Measurements from ENCODE around the gene FAM184A.

Gene FAM184A

GRCh38 chr6:119113961-119114360 is 35.5 kb upstream of the FAM184A start:
- no peak overlapping the region for H3K4me3 ChIP-seq (replicated peaks; ENCODE audit: low read depth, low read length)
- TF ChIP-seq, protein P1, sequence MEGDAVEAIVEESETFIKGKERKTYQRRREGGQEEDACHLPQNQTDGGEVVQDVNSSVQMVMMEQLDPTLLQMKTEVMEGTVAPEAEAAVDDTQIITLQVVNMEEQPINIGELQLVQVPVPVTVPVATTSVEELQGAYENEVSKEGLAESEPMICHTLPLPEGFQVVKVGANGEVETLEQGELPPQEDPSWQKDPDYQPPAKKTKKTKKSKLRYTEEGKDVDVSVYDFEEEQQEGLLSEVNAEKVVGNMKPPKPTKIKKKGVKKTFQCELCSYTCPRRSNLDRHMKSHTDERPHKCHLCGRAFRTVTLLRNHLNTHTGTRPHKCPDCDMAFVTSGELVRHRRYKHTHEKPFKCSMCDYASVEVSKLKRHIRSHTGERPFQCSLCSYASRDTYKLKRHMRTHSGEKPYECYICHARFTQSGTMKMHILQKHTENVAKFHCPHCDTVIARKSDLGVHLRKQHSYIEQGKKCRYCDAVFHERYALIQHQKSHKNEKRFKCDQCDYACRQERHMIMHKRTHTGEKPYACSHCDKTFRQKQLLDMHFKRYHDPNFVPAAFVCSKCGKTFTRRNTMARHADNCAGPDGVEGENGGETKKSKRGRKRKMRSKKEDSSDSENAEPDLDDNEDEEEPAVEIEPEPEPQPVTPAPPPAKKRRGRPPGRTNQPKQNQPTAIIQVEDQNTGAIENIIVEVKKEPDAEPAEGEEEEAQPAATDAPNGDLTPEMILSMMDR (IDR thresholded peaks at IDR 0.05; ENCODE audit: insufficient read depth, low read length, poor library complexity, severe bottlenecking): no peak
- DNase-seq (ENCODE audit: extremely low read depth, insufficient read length): no peak
- no peaks in the 10 kb centered on the region for H3K36me3 ChIP-seq (ENCODE audit: control insufficient read depth, insufficient read depth, low read length)
- H3K27me3 ChIP-seq (replicated peaks; ENCODE audit: control insufficient read depth, insufficient read depth, low read length): no peaks in the 10 kb centered on the region; the same call in 1 of the 2 replicates

GRCh38 chr6:119112812-119113530 is 34.5 kb upstream of the FAM184A start:
- Histone ChIP-seq H3K36me3 (ENCODE audit: control insufficient read depth, insufficient read depth, low read length) (no peaks in the 10 kb centered on the region), H3K27me3 (replicated peaks; ENCODE audit: control insufficient read depth, insufficient read depth, low read length) (no peaks in the 10 kb centered on the region; the same call in 1 of the 2 replicates), H3K4me3 (replicated peaks; ENCODE audit: low read depth, low read length) (no peak overlapping the region)
- DNase-seq (ENCODE audit: extremely low read depth, insufficient read length): no peak
- TF ChIP-seq, protein P1 (IDR thresholded peaks at IDR 0.05; ENCODE audit: insufficient read depth, low read length, poor library complexity, severe bottlenecking): no peak

GRCh38 chr6:119110601-119111548 is 32.4 kb upstream of the FAM184A start:
- TF ChIP-seq, protein P1 (IDR thresholded peaks at IDR 0.05; ENCODE audit: insufficient read depth, low read length, poor library complexity, severe bottlenecking): peak; percentile 47
- DNase-seq (ENCODE audit: extremely low read depth, insufficient read length): no peak
- no peaks in the 10 kb centered on the region for H3K36me3 ChIP-seq (ENCODE audit: control insufficient read depth, insufficient read depth, low read length)
- no peak overlapping the region for H3K4me3 ChIP-seq (replicated peaks; ENCODE audit: low read depth, low read length)
- no peaks in the 10 kb centered on the region; the same call in 1 of the 2 replicates for H3K27me3 ChIP-seq (replicated peaks; ENCODE audit: control insufficient read depth, insufficient read depth, low read length)

DNA sequence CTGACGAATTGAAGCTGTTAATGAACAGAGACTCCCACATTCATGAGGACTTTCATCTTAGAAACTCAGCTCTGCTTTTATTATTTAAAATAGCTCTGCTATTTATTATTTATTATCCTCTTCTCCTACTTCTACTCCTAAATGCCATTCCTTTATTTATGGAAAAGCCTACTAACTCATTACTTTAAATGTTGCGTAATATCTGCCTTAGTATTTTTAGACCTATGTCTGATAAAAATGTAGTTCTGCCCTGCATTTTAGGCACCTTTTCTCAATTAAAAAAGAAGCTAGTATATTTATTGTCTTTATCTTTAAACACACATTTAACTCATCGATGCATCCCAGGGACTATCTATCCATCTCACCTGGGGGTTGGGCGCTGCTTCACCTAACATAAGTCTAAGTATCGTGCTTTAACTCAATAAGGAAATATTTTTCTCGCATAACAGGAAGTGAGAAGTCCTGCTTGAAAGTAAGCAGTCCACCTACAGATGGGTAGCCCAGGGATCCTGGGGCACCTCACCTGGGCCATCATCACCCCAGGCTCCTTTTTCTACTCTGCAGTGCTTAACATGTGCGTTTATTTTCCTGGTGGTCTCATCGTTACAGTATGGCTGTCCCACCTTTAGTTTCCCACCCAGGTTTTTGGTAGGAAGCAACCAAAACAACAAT is 31.3 kb upstream of the FAM184A start:
- Histone ChIP-seq H3K36me3 (ENCODE audit: control insufficient read depth, insufficient read depth, low read length) (no peaks in the 10 kb centered on the region), H3K27me3 (replicated peaks; ENCODE audit: control insufficient read depth, insufficient read depth, low read length) (no peaks in the 10 kb centered on the region; the same call in 1 of the 2 replicates), H3K4me3 (replicated peaks; ENCODE audit: low read depth, low read length) (no peak overlapping the region)
- TF ChIP-seq, protein P1 (IDR thresholded peaks at IDR 0.05; ENCODE audit: insufficient read depth, low read length, poor library complexity, severe bottlenecking): no peak
- DNase-seq (ENCODE audit: extremely low read depth, insufficient read length): no peak

GRCh38 chr6:119108076-119108475 is 29.6 kb upstream of the FAM184A start:
- Histone ChIP-seq H3K36me3 (ENCODE audit: control insufficient read depth, insufficient read depth, low read length) (no peaks in the 10 kb centered on the region), H3K4me3 (replicated peaks; ENCODE audit: low read depth, low read length) (no peak overlapping the region), H3K27me3 (replicated peaks; ENCODE audit: control insufficient read depth, insufficient read depth, low read length) (no peaks in the 10 kb centered on the region; the same call in 1 of the 2 replicates)
- no peak for DNase-seq (ENCODE audit: extremely low read depth, insufficient read length)
- TF ChIP-seq, protein P1 (IDR thresholded peaks at IDR 0.05; ENCODE audit: insufficient read depth, low read length, poor library complexity, severe bottlenecking): no peak

Data from GM06990 (cell line).